Head of caudate nucleus (tissue), 42 donors: Measurements from ENCODE around the gene LGALS12.
A peak's percentile ranks its signal among the peaks of the same experiment; 100 is the strongest.

Experiments used
- DNase-seq, 42 donors: peaks; one replicate each; pipeline versions ENCODE4 v3.0.0 to v3.0.0-alpha.2; 2020 to 2021; ENCODE audit warnings: mixed read lengths in 7 of 42
- intact Hi-C: fragments of 100-400 bp; cut with DNase I; formaldehyde crosslinking; loops from one replicate; pipeline ENCODE4 v1.15.0; 2022

Gene LGALS12

DNA sequence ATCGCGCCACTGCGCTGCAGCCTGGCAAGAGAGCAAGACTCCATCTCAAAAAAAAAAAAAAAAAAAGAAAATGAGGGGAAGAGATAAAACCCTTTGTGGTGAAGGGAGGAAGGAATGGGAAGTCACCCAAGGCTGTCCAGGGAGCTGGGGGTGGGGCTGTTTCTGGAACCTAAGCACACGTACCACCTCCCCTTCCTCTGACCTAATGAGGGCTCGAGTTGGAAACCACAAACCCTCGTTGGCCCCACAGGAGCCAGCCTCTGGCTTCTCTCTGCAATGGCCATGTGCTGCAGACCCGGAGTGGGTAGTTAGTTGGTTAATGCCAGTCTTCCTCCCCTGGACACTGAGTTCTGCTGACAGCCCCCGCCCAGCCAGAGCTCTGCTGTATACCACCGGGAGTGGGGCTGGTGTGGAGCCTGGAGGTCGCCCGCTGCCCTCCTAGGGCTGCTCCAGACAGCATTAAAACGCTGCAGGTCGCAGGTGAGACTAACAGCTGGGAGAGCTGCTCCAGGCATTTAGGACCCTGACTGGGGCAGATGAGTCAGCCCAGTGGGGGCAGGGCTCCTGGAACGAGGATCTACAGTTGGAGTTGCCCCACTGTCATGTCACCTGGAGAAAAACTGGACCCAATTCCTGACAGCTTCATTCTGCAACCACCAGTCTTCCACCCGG lies at the start of gene LGALS12:
TSS of gene LGALS12 (plus strand) at position 228 of the 672 bp plus-strand sequence. CDS start at position 603, 375 bp downstream.
- peak in 3 of 42 donors; percentile 10 to 43 (median 20) for DNase-seq
- intact Hi-C loops, result no loop called here

GRCh38 chr11:63459586-63459985 lies 46.3 kb upstream of the LGALS12 start:
- no peak for DNase-seq
- intact Hi-C loops, result no loop called here

- no peak for DNase-seq
- intact Hi-C loops, result no loop called here
Measured at GRCh38 chr11:63462137-63462536, 43.7 kb upstream of the LGALS12 start.

GRCh38 chr11:63470311-63470710 lies 35.6 kb upstream of the LGALS12 start:
- intact Hi-C loops, result no loop called here
- no peak for DNase-seq

DNA sequence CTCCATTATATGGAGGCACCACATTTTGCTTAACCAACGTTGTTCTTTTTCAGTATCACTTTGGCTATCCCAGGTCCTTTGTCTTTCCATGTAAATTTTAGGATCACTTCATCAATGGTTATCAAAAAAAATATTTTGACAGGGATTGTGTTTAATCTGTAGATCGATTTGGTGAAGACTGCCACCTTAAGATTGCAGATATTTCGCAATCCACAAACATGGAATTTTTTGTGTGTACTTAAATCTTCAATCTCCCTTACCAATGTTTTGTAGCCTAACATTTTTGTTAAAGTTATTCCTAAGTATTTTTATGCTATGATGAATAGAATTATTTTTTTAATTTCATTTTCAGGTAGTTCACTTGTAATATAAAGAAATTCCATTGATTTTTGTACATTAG lies 33.5 kb upstream of the LGALS12 start:
- no peak for DNase-seq
- intact Hi-C loops, result no loop called here

DNA sequence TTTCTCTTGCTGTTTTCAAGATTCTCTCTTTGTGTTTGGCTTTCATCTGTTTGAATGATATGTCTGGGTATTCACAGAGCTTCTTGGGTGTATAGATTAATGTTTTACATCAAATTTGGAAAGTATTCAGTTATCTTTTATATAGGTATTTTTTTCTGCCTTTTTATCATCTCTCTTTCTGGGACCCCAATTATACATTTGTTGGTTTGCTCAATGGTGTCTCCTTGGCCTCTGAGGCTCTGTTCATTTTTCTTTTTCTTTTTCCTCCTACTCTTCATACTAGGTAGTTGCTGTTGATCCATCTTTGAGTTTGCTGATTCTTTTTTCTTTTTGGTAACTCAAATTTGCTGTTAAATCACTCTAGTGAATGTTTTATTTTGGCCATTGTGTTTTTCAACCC lies 29.3 kb upstream of the LGALS12 start:
- intact Hi-C loops, result loop anchor here (5.0 kb wide), 1 partner anchor 161 kb away; no protein-coding TSS in a partner anchor
- no peak for DNase-seq

- peak in 40 of 42 donors; percentile 24 to 88 (median 69) for DNase-seq
- intact Hi-C loops, result loop anchor here (5.0 kb wide), 1 partner anchor 158 kb away; no protein-coding TSS in a partner anchor
Measured at GRCh38 chr11:63478896-63479295, 27.0 kb upstream of the LGALS12 start.

- intact Hi-C loops, result no loop called here
- no peak for DNase-seq
Measured at GRCh38 chr11:63480039-63480438, 25.8 kb upstream of the LGALS12 start.

- intact Hi-C loops, result no loop called here
- no peak for DNase-seq
Measured at GRCh38 chr11:63485777-63486176, 20.1 kb upstream of the LGALS12 start.

DNA sequence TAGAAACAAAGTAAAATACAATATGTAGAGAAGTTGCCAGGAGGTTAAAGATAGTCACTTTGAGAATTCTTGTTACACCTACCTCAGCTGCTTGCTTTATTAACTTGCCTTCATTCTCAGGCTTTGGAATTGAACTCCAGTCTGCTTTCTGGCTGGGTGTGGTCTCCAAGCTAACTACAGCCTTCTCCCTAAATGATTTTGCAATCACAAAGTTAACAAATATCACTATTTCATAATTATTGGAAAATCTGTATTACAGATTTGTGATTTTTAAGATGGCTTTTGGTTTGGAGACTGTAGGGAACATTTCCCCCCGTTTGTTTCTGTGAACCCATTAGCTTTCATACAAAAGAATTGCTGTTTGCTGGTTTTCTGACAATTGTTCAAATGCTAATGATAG lies 17.1 kb upstream of the LGALS12 start:
- DNase-seq, result no peak
- intact Hi-C loops, result no loop called here

DNA sequence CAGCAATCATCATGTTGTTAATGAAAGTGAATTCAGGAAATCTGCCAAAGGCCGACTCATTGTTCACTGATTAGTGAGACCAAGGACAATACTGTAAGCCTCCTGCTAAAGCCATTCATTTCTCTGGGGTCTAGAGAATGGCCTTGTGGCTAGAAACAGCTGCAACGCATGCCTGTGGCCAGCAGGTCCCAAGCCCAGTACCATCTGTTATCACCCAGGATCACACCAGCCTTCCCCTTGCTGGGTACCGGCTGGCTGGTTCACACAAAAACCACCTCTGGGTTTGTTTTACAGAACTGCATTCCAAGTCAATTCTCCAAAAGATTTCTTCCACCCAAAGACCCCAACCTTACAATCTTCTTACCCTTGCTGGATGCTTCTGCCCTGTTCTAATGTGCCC lies 16.0 kb upstream of the LGALS12 start:
- intact Hi-C loops, result loop anchor here (5.0 kb wide), 1 partner anchor 147 kb away; no protein-coding TSS in a partner anchor
- DNase-seq, result peak in 4 of 42 donors; percentile 16 to 48 (median 35)

DNA sequence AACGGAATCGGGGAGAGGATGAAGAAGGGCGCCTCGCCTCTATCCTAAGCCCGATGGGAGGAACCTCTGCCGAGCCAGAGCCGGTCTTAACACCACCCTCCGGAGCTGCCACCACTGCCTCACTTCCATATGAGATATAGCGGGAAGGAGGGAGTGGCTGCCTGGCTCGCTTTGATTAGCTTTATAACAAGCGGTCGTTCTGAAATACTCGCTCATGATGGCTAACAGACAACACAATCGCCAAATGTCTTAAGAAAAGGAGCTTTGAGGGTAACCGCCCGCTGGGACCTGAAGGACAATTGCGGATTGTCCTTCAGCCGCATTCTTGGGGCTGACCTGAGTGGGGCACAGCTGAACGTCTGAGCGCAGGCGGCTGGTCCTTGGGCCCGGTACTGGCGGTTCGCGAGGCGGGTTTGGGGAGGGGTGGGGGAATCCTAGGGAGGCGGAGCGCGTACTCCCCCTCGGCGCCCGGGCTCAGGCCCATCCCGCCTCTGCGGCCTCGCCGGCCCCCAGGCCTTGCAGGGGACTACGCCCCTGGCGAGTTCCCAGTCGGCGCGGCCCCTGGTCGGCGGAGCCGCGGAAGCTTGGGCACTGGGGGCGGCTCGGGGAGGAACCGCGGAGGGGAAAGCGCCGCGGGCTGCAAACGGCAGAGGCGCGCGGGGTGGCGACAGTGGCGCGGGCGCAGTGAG lies 15.2 kb upstream of the LGALS12 start, which contains the start of gene PLAAT5:
TSS of gene PLAAT5 (minus strand) at position 617 of the 689 bp plus-strand sequence. CDS start at position 484, 133 bp downstream.
- intact Hi-C loops, result loop anchor here (5.0 kb wide), 1 partner anchor 147 kb away; no protein-coding TSS in a partner anchor
- DNase-seq, result peak in 31 of 42 donors; percentile 29 to 74 (median 50)

DNA sequence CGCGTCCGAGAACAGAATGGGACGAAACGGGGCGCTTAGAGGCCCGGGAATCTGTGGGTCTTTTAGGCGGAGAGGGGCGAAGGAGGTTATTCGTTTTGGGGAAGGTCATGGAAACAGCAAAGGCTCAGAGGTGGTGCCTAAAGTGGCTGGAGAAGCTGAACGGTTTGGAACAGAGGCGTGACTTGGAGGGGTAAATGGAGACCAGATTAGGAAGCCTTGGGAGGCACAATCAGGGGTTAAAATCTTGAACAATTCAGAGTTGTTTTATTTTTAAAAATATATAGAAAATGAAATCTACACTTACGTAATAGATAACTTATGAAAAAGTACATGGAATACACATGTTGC lies 14.7 kb upstream of the LGALS12 start:
- intact Hi-C loops, result loop anchor here (5.0 kb wide), 1 partner anchor 146 kb away; no protein-coding TSS in a partner anchor
- DNase-seq, result no peak

GRCh38 chr11:63491636-63492372 lies 14.1 kb upstream of the LGALS12 start:
- intact Hi-C loops, result loop anchor here (5.0 kb wide), 1 partner anchor 145 kb away; no protein-coding TSS in a partner anchor
- no peak for DNase-seq

DNA sequence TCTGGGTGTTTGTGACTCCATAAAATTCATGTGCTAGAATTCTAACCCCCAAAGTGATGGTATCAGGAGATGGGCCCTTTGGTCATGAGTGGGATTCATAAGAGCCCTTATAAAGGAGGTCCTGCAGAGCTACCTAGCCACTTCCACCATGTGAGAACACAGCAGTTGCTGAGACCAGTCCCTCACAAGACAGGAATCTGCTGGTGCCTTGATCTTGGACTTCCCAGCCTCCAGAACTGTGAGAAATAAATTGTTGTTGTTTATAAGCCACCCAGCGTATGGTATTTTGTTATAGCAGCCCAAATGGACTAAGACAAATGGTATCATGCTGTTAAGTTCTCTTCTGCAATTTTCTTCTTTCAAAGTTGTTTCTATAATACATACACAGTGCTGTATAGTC lies 13.4 kb upstream of the LGALS12 start:
- intact Hi-C loops, result loop anchor here (5.0 kb wide), 1 partner anchor 145 kb away; no protein-coding TSS in a partner anchor
- no peak for DNase-seq

DNA sequence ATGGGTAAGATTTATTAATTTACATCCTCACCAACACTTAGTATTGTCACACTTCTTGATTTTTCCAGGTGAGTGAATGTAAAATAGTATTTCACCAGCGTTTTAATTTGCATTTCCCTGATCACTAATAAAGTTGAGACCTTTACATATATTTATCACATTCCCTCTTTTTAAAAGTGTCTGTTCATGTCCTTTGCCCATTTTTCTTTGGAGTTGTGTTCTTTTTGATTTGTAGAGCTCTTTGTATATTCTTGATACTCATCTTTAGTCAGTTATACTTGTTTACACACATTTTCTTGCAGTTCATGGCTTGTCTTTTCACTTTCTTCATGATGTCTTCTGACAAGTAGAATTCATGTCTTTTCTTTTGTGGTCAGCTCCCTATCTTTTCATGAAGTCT lies 12.8 kb upstream of the LGALS12 start:
- intact Hi-C loops, result loop anchor here (5.0 kb wide), 1 partner anchor 144 kb away; no protein-coding TSS in a partner anchor
- no peak for DNase-seq

DNA sequence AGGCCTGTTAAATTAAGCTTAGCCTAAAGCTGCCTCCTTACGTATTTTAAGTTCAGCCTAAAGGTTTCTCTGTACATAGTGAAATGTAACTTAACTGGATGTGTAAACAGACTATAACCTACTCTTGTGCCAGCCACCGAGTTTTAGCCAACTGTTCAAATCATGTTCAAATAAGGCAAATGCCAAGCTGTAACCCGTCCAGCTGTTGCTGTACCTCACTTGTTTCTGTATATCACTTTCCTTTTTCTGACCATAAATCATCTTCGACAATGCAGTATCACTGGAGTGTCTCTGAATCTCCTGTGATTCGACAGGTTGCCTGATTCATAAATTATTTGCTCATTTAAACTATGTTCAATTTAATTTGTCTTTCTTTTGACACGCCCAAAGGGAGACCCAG lies 10.9 kb upstream of the LGALS12 start:
- no peak for DNase-seq
- intact Hi-C loops, result loop anchor here (5.0 kb wide), 1 partner anchor 142 kb away; no protein-coding TSS in a partner anchor

GRCh38 chr11:63499874-63500273 lies 6.0 kb upstream of the LGALS12 start:
- DNase-seq, result no peak
- intact Hi-C loops, result no loop called here

GRCh38 chr11:63501236-63501635 lies 4.6 kb upstream of the LGALS12 start:
- intact Hi-C loops, result no loop called here
- DNase-seq, result no peak
